DMS53 treated with DMSO at 0.1 percent for 48 hours (cell line): ENCODE data around the gene SYNJ2.
A peak's percentile ranks its signal among the peaks of the same experiment; 100 is the strongest.

ENCODE experiments used
- DNase-seq: peaks from one replicate; lab custom pipeline; 2025; ENCODE audit not compliant: unreplicated experiment; lab: John Stamatoyannopoulos, UW

SYNJ2 gene

DNA sequence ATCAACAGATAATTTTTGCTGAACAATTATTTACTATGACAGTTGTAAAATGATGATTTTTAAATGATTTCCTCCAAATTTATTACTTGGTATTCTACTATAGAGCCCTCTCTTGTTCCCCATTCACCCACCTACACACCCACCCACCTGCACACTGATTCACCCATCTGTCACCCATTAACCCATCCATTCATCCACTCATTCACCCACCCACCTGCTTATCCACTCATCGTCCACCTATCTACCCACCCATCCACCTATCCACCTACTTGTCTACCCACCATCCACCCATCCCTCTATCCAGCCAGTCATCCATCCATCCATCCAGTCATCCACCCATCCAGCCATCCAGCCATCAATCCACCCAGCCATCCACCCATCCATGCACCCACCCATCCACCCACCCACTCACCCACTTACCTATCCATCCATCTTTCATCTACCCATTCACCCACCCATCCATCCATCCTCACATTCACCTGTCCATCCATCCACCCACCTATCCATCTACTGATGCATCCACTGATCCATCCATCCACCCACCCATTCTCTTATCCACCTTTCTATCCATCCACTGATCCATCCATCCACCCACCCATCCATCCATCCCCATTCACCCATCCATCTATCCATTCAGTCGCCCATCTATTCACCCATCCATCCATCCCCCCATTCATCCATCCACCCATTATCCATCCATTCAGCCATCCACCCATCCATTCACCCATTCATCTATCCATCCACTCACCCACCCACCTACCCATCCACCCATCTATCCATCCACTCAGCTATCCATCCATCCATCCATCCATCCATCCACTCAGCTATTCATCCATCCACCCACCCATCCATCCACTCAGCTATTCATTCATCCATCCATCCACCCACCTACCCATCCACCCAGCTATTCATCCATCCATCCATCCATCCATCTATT, 72.0 kb downstream of the SYNJ2 start:
- DNase-seq: no peak

GRCh38 chr6:158056355-158056754, 74.7 kb downstream of the SYNJ2 start:
- DNase-seq: no peak

DNA sequence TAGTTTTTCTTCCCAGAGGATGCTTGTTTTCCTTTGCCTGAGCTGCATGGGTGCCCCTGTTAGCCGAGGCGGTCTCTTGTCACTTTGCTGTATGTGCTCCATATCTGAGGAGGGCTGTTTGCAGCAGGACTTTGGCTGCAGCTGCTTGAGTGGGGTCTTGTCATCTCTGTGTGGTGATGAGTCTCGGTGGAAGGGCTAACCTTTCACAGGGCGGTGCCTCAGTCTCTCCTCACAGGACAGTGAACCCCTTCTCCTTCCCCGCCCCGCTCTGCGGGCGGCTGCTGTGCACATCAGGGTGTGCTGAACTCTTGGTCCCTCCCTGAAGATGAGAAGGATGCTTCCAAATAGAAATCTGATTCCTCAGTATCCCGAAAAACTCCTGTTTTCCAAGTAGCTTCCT, 75.1 kb downstream of the SYNJ2 start:
- DNase-seq: no peak

GRCh38 chr6:158057213-158057987, 75.7 kb downstream of the SYNJ2 start:
- DNase-seq: no peak

GRCh38 chr6:158058171-158058651, 76.5 kb downstream of the SYNJ2 start:
- DNase-seq: no peak

GRCh38 chr6:158059108-158059507, 77.4 kb downstream of the SYNJ2 start:
- DNase-seq: no peak

DNA sequence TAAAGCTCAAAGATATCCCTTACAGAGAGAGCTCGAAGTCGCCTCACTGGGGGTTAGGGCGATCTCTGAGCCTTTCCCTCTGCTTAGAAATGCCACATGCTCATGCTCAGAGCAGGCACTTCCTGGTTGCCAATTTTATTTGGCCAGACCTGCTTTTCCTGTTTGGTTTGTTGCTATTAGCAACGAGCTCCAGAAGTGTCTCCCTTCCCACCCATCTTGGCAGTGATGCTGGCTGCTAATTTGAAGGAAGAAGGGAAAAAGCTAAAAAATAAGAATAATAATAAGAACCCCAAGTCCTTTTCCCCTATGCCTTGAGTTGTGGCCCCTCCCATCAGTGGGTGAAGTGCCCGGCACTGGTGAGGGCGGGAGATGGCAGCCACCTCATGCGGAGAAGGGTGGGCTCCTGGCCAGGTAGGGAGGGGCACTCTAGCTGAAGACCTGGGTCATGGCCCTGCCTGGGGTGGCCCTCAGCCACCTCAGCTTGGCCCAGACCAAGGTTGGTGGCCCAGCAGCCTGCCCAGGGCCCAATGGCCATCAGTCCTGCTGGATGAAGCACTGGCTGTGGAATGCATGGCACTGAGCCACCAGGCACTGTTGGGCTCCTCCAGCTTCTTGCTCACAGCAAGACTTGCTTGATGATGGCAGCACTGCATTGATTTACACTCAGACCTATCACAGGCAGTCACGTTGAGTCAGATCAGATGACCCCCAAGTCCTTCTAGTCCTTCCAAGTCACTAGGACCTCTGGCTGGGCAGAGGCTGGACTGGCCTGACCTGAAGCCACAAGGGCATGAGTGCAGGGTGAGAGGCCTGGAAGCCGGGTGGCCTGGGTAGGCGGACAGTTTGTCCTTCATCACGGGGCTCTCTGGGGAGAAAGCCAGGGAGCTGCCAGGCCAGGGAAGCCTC, 79.0 kb downstream of the SYNJ2 start:
- DNase-seq: peak; percentile 30

- no peak for DNase-seq
These were observed 79.7 kb downstream of the SYNJ2 start for GRCh38 chr6:158061361-158061708.

DNA sequence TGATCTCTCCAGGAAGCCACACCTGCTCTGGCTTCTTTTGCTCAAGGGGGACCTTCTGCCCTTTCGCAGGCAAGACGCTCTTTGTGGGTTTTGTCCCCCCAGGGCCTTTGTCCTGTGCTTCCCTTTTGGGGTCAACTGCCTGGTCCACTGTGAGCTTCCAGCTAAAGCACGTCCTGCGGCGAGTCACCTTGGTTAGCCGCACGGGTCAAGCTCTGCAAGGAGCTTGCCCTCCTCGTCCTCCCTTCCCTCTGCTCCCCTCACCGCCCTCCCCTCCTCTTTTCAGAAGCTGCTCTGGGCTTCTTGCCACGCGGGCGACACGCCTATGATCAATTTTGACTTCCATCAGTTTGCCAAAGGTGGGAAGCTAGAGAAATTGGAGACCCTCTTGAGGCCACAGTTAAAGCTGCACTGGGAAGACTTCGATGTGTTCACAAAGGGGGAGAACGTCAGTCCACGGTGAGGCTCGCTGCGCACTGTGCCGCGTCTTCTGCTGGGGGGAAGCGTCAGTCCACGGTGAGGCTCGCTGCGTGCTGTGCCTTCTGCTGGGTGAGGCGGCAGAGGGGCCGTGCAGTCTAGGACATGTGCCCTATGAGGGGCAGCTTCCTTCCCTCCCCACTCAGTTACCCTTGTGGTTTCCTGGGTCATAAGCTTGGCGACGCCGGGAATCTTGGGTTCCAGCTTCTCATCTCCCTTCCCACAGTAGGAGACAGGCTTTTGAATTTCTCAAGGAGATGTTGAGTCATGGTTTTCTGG, 80.2 kb downstream of the SYNJ2 start:
- DNase-seq: no peak

DNA sequence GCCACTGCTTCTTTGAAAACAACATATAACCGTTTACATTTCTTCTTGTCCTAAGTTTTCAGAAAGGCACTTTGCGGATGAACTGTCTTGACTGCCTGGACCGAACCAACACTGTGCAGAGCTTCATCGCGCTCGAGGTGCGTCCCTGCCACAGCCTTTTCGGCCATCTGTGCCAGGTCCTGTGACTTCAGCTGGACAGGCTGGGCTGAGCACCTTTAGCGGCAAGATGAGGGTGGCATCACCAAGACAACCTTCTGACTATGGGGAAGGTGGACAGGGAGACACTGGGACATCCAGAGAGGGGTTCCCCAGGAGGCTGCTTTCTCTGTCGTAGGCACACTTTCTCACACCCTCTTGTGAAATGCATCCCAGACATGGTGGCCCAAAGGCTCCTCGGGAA, 82.1 kb downstream of the SYNJ2 start:
- no peak for DNase-seq

GRCh38 chr6:158064725-158065251, 83.1 kb downstream of the SYNJ2 start:
- no peak for DNase-seq

GRCh38 chr6:158066136-158066781, 84.6 kb downstream of the SYNJ2 start:
- no peak for DNase-seq

DNA sequence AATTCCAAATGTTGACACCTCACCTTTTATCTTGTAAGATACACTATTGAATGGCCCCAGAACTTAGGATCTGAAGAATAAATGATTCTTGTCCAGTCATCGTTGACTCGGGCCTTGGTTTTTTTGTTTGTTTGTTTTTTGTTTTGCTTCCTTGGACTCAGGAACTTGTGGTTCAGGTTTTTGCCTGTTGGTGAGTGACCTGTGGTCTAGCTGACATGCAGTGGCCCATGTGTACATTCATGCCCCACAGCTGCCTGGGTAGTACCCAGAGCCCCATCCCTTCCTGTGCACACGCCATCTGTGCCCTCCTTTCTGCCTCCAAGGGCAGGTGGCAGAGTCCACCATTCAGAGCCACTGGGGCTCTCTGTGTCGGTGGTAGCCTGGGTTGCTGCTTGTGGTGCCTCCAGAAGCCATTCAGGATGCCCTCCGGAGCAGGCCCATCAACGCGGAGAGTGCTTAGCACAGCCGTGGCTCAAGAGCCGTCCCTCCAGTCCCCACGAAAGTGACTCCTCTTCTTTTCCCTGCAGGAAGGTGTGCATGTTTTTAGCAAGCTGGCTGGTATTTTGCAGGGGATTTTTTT, 85.9 kb downstream of the SYNJ2 start:
- DNase-seq: no peak

- no peak for DNase-seq
These were observed 86.7 kb downstream of the SYNJ2 start for GRCh38 chr6:158068156-158068892.

- no peak for DNase-seq
These were observed 87.5 kb downstream of the SYNJ2 start for GRCh38 chr6:158068893-158069799.

GRCh38 chr6:158069800-158070195, 88.1 kb downstream of the SYNJ2 start:
- DNase-seq: no peak

DNA sequence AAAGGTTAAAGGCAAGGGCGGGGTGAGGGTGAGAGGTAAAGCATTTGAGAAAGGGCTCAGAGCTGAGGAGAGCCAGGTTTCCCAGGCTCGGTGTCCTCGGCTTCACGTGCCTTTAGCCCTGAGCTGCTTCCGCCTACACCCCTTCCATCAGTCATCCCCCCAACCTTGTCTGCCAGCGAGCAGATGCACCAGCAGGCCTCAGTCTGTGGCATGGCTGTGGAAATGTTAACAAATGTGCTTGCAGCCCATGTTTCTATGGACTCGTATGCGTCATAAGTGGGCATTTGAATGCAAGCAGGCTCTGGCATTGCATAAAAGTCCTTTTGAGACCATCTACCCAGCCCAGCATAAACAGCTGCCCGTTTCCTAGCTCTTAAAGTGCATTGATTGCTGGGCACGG, 88.8 kb downstream of the SYNJ2 start:
- no peak for DNase-seq
